HCT116 (cell line): ENCODE measurements around the gene KCNJ1. TPM values are rescaled to one million over a fixed set of nuclear protein-coding genes. Genes with fewer than 3 reads are reported as not detected.

Experiments used
- ATAC-seq: fragments of 200-7000 bp; cut with Tn5 transposase; 2 replicates; pipeline ENCODE4 v1.9.1; 2020; ENCODE audit warnings: mild to moderate bottlenecking, moderate library complexity
- BruUV-seq: library from RNA; stranded (reverse); fragments of 400-500 nt; replicated peaks from 2 replicates; lab custom pipeline; 2021; lab: Mats Ljungman, UMichigan
- CTCF ChIA-PET: fragments of 300-600 bp; sonication (Branson Sonifier 250); formaldehyde crosslinking; loops from one replicate; lab custom pipeline; 2021; ENCODE audit warnings: antibody characterized with exemption; lab: Charles Lee
- POLR2A ChIA-PET: fragments of 300-600, 350-600 bp; sonication (Branson Sonifier 250); formaldehyde crosslinking; loops from one replicate; lab custom pipeline; 2021; ENCODE audit warnings: antibody characterized with exemption; lab: Charles Lee
- RAD21 ChIA-PET, 2 experiments: fragments of 300-600 bp; sonication (Branson Sonifier 250); formaldehyde crosslinking; loops; one replicate each; lab custom pipeline; 2023; ENCODE audit warnings: low total read pairs in 2 of 2; ENCODE audit not compliant: uncharacterized antibody in 2 of 2, unreplicated experiment in 2 of 2, low non-redundant PET in 1 of 2; lab: Charles Lee
- DNase-seq: peaks from one replicate; pipeline ENCODE4 v3.0.0-alpha.2; 2010; ENCODE audit warnings: low read depth, low spot score
- H2AFZ ChIP-seq: fragments of 200-600 bp; shearing (Covaris generic), sonication (generic); 2 replicates; pipeline ENCODE4 v1.6.1; 2017; ENCODE audit warnings: low read depth, mixed run types, mixed read lengths, antibody characterized with exemption, low read length; ENCODE audit not compliant: poor library complexity, severe bottlenecking
- H3K27ac ChIP-seq: 2 replicates; pipeline ENCODE4 v1.5.1; 2012; ENCODE audit warnings: low read depth, low read length
- H3K27me3 ChIP-seq: fragments of 200-600 bp; sonication (generic); 2 replicates; pipeline ENCODE4 v1.6.1; 2016; ENCODE audit warnings: mixed run types, low read length, mixed read lengths; ENCODE audit not compliant: insufficient read depth
- H3K36me3 ChIP-seq, 2 experiments: fragments of 200-500 bp in 1 of 2; fragments of 200-600 bp in 1 of 2; sonication (Bioruptor generic) in 1 of 2; sonication (generic) in 1 of 2; 2 replicates each; pipeline versions ENCODE4 v1.5.1 to v1.6.1; 2014 to 2016; ENCODE audit warnings: low read length in 2 of 2, inconsistent platforms in 1 of 2, mixed read lengths in 1 of 2, mixed run types in 1 of 2; ENCODE audit not compliant: insufficient read depth in 2 of 2, control insufficient read depth in 1 of 2
- H3K4me1 ChIP-seq, 2 experiments: fragments of 200-600 bp in 1 of 2; sonication (generic) in 1 of 2; 2 replicates each; pipeline versions ENCODE4 v1.5.1 to v1.6.1; 2012 to 2017; ENCODE audit warnings: low read length in 2 of 2, inconsistent platforms in 1 of 2, mild to moderate bottlenecking in 1 of 2, mixed read lengths in 1 of 2, mixed run types in 1 of 2, moderate library complexity in 1 of 2; ENCODE audit not compliant: insufficient read depth in 2 of 2, control insufficient read depth in 1 of 2
- H3K4me2 ChIP-seq: fragments of 200-600 bp; sonication (generic); 2 replicates; pipeline ENCODE4 v1.6.1; 2017; ENCODE audit warnings: mixed run types, low read length, mixed read lengths
- H3K4me3 ChIP-seq, 2 experiments: fragments of 200-600 bp in 1 of 2; sonication (generic) in 1 of 2; replicated peaks in 1 of 2; 2 replicates each; pipeline ENCODE4 v1.5.1; 2011 to 2016; ENCODE audit warnings: low read length in 2 of 2, control low read depth in 1 of 2, low read depth in 1 of 2, mild to moderate bottlenecking in 1 of 2, mixed read lengths in 1 of 2, mixed run types in 1 of 2
- H3K79me2 ChIP-seq: fragments of 200-600 bp; sonication (generic); 2 replicates; pipeline ENCODE4 v1.6.1; 2017; ENCODE audit warnings: mild to moderate bottlenecking, mixed run types, low read length, moderate library complexity, mixed read lengths; ENCODE audit not compliant: insufficient read depth
- H3K9ac ChIP-seq: fragments of 200-600 bp; sonication (generic); 2 replicates; pipeline ENCODE4 v1.6.1; 2016; ENCODE audit warnings: low read length, mixed read lengths
- H3K9me2 ChIP-seq: fragments of 200-600 bp; sonication (generic), shearing (Covaris generic); 2 replicates; pipeline ENCODE4 v1.6.1; 2017; ENCODE audit warnings: mixed run types, mild to moderate bottlenecking, moderate library complexity; ENCODE audit not compliant: insufficient read depth
- H3K9me3 ChIP-seq, 2 experiments: fragments of 200-500 bp in 1 of 2; fragments of 200-600 bp in 1 of 2; sonication (Bioruptor generic) in 1 of 2; sonication (generic) in 1 of 2; 2 replicates each; pipeline ENCODE4 v1.6.1; 2014 to 2017; ENCODE audit warnings: low read length in 2 of 2, mixed read lengths in 2 of 2, inconsistent platforms in 1 of 2, low read depth in 1 of 2, mild to moderate bottlenecking in 1 of 2, mixed run types in 1 of 2, moderate library complexity in 1 of 2; ENCODE audit not compliant: control insufficient read depth in 1 of 2, insufficient read depth in 1 of 2
- H4K20me1 ChIP-seq: fragments of 200-600 bp; sonication (generic), shearing (Covaris generic); 2 replicates; pipeline ENCODE4 v1.6.1; 2017; ENCODE audit warnings: mixed run types, mild to moderate bottlenecking, moderate library complexity; ENCODE audit not compliant: insufficient read depth
- CEBPB ChIP-seq: IDR thresholded peaks from 2 replicates; pipeline ENCODE4 v1.6.1; 2012; ENCODE audit warnings: low read depth
- ELF1 ChIP-seq: IDR thresholded peaks from 2 replicates; pipeline ENCODE4 v1.6.1; 2012; ENCODE audit warnings: low read depth, borderline replicate concordance
- EZH2 ChIP-seq: fragments of 200-600 bp; sonication (generic); IDR thresholded peaks from 2 replicates; pipeline ENCODE4 v1.6.1; 2017; ENCODE audit warnings: antibody characterized with exemption, mixed run types
- EZH2phosphoT487 ChIP-seq: fragments of 200-600 bp; IDR thresholded peaks from 2 replicates; pipeline ENCODE4 v1.6.1; 2018; ENCODE audit warnings: antibody characterized with exemption, borderline replicate concordance
- MAX ChIP-seq: IDR thresholded peaks from 2 replicates; pipeline ENCODE4 v1.6.1; 2012
- POLR2A ChIP-seq: IDR thresholded peaks from 2 replicates; pipeline ENCODE4 v1.7.0; 2011; ENCODE audit warnings: borderline replicate concordance; ENCODE audit not compliant: insufficient read depth, insufficient read length; ENCODE audit errors: extremely low read depth
- POLR2AphosphoS5 ChIP-seq: IDR thresholded peaks from 2 replicates; pipeline ENCODE4 v1.6.1; 2011; ENCODE audit warnings: mild to moderate bottlenecking, low read depth, low read length, moderate library complexity
- REST ChIP-seq: IDR thresholded peaks from 2 replicates; pipeline ENCODE4 v1.6.1; 2012; ENCODE audit warnings: low read depth
- SRF ChIP-seq: IDR thresholded peaks from 2 replicates; pipeline ENCODE4 v1.6.1; 2012; ENCODE audit warnings: low read depth
- YY1 ChIP-seq: IDR thresholded peaks from 2 replicates; pipeline ENCODE4 v1.6.1; 2011; ENCODE audit warnings: low read length, low read depth, moderate library complexity, mild to moderate bottlenecking; ENCODE audit not compliant: insufficient replicate concordance; ENCODE audit errors: extremely low read depth
- ZFX ChIP-seq: fragments of 450-650 bp; IDR thresholded peaks from 2 replicates; pipeline ENCODE4 v1.6.1; 2017
- ZNF274 ChIP-seq: fragments of 200-500 bp; sonication (Bioruptor generic); IDR thresholded peaks from 2 replicates; pipeline ENCODE4 v1.6.1; 2014; ENCODE audit warnings: mild to moderate bottlenecking, low read depth, low read length, inconsistent platforms
- intact Hi-C: fragments of 100-400 bp; cut with micrococcal nuclease; formaldehyde crosslinking; loops from 2 replicates; pipeline ENCODE4 v1.10.0; 2022
- total RNA-seq: library from RNA; stranded (reverse); gene quantifications from one replicate; pipeline ENCODE4 v1.2.1, GENCODE V29; 2021; ENCODE audit not compliant: unreplicated experiment

KCNJ1 gene
- total RNA-seq, 1 experiment from 2014 or later = 0.15 TPM

DNA sequence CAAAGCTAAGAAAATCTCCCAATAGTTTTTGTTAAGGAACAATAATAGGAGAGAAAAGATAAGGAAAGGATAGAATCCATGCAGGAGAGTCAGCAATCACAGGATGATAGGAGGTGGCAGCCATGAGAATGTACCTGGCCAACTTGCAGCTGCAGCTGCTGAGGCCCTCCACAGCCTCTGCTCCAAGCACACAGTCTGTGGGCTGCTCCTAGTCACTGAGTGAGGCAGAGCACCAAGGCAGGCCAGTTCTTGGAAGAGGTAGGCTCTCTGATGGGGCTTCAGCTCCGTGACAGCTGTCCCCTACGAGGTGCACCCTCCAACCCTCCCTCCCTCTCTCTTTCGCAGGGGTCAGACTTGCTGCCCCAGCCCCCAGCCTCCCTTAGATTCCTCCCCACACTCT, 5.5 kb upstream of the KCNJ1 start:
- no peaks in the 10 kb centered on the region for H3K36me3 ChIP-seq
- intact Hi-C loops = no loop called here
- no peaks in the 10 kb centered on the region for H3K79me2 ChIP-seq
- no peak overlapping the region for H3K4me2 ChIP-seq
- no peaks in the 10 kb centered on the region for H3K4me1 ChIP-seq
- ChIA-PET POLR2A (no interaction called here), CTCF (no interaction called here), RAD21 (no interaction called here)
- H3K27me3 ChIP-seq = peaks cover 21% of the 10 kb centered on the region; the same call in 1 of the 2 replicates
- H2AFZ ChIP-seq = no peak overlapping the region
- H4K20me1 ChIP-seq = no peaks in the 10 kb centered on the region
- H3K27ac ChIP-seq = no peak overlapping the region
- no peaks in the 10 kb centered on the region for H3K9me3 ChIP-seq
- TF ChIP-seq EZH2 (no peak), REST (no peak), ZFX (no peak), MAX (no peak), YY1 (no peak), CEBPB (no peak), POLR2A (no peak), POLR2AphosphoS5 (no peak), ZNF274 (no peak), ELF1 (no peak), EZH2phosphoT487 (no peak), SRF (no peak)
- H3K4me3 ChIP-seq = no peak overlapping the region
- BruUV-seq = no TSS peak
- ATAC-seq (no peak), DNase-seq (no peak)
- H3K9ac ChIP-seq = no peak overlapping the region
- no peaks in the 10 kb centered on the region for H3K9me2 ChIP-seq
